GM23338 (cell line): ENCODE measurements around the gene NRF1. TPM values are rescaled to one million over a fixed set of nuclear protein-coding genes. Genes with fewer than 3 reads are reported as not detected.

Experiments
- ATAC-seq: fragments of 200-7000 bp; cut with Tn5 transposase; 3 replicates; pipeline ENCODE4 v1.9.1; 2020
- DNase-seq: peaks from one replicate; pipeline ENCODE4 v3.0.0-alpha.2; 2015; ENCODE audit warnings: low spot score
- H2AFZ ChIP-seq: fragments of 200-600 bp; sonication (generic); 2 replicates; pipeline ENCODE4 v1.8.0; 2016; ENCODE audit warnings: antibody characterized with exemption, mild to moderate bottlenecking, moderate library complexity
- H3F3A ChIP-seq: fragments of 200-600 bp; sonication (generic); replicated peaks from 2 replicates; pipeline ENCODE4 v1.8.0; 2017; ENCODE audit warnings: antibody characterized with exemption, mixed run types, low read depth
- H3K27ac ChIP-seq: fragments of 200-600 bp; sonication (generic); 2 replicates; pipeline ENCODE4 v1.6.1; 2016; ENCODE audit warnings: low read depth
- H3K27me3 ChIP-seq: fragments of 200-600 bp; sonication (generic); 2 replicates; pipeline ENCODE4 v1.8.0; 2016; ENCODE audit warnings: mild to moderate bottlenecking, mixed run types, moderate library complexity; ENCODE audit not compliant: insufficient read depth
- H3K36me3 ChIP-seq: fragments of 200-600 bp; sonication (generic); 2 replicates; pipeline ENCODE4 v1.8.0; 2016; ENCODE audit warnings: mild to moderate bottlenecking; ENCODE audit not compliant: insufficient read depth
- H3K4me1 ChIP-seq: fragments of 200-600 bp; sonication (generic); 2 replicates; pipeline ENCODE4 v1.8.0; 2016; ENCODE audit warnings: mild to moderate bottlenecking, moderate library complexity; ENCODE audit not compliant: insufficient read depth
- H3K4me2 ChIP-seq: fragments of 200-600 bp; sonication (generic); 2 replicates; pipeline ENCODE4 v1.7.1; 2017; ENCODE audit warnings: mixed run types
- H3K4me3 ChIP-seq: fragments of 200-600 bp; sonication (generic); 2 replicates; pipeline ENCODE4 v1.6.1; 2016; ENCODE audit warnings: mixed run types
- H3K79me2 ChIP-seq: fragments of 200-600 bp; sonication (generic); replicated peaks from 2 replicates; pipeline ENCODE4 v1.8.0; 2017; ENCODE audit warnings: mild to moderate bottlenecking; ENCODE audit not compliant: insufficient read depth
- H3K9me2 ChIP-seq: fragments of 200-600 bp; sonication (generic); 2 replicates; pipeline ENCODE4 v1.8.0; 2017; ENCODE audit not compliant: insufficient read depth
- H4K20me1 ChIP-seq: fragments of 200-600 bp; sonication (generic); replicated peaks from 2 replicates; pipeline ENCODE4 v1.8.0; 2017; ENCODE audit warnings: mild to moderate bottlenecking; ENCODE audit not compliant: insufficient read depth
- H3K27ac Mint-ChIP-seq: 2 replicates; pipeline ENCODE4 v1.8.0; 2020; ENCODE audit warnings: inconsistent platforms, mild to moderate bottlenecking, moderate library complexity, mixed read lengths
- H3K27me3 Mint-ChIP-seq: 3 replicates; pipeline ENCODE4 v1.8.0; 2022; ENCODE audit warnings: low read depth, mild to moderate bottlenecking, moderate library complexity, mixed read lengths, inconsistent platforms; ENCODE audit not compliant: insufficient read depth, poor library complexity
- H3K36me3 Mint-ChIP-seq: 3 replicates; pipeline ENCODE4 v1.8.0; 2021; ENCODE audit warnings: low read depth, mild to moderate bottlenecking, inconsistent platforms, moderate library complexity, mixed read lengths
- H3K4me1 Mint-ChIP-seq: 3 replicates; pipeline ENCODE4 v1.8.0; 2020; ENCODE audit warnings: mild to moderate bottlenecking, inconsistent platforms, mixed read lengths
- H3K4me3 Mint-ChIP-seq: 3 replicates; pipeline ENCODE4 v1.8.0; 2021; ENCODE audit warnings: moderate library complexity, mild to moderate bottlenecking, inconsistent platforms, mixed read lengths
- H3K9me3 Mint-ChIP-seq: 3 replicates; pipeline ENCODE4 v1.8.0; 2020; ENCODE audit warnings: moderate library complexity, mild to moderate bottlenecking, inconsistent platforms, mixed read lengths
- CREB1 ChIP-seq: fragments of 250-450 bp; sonication (Bioruptor Pico); IDR thresholded peaks from 2 replicates; pipeline ENCODE4 v1.5.0; 2020; ENCODE audit warnings: low read depth, mild to moderate bottlenecking, moderate library complexity
- CTCF ChIP-seq, 2 experiments: fragments of 200-600 bp in 1 of 2; sonication (generic) in 1 of 2; conservative IDR thresholded peaks; 2 replicates each; pipeline versions ENCODE4 v1.5.1 to v1.6.1; 2016 to 2017; ENCODE audit warnings: antibody characterized with exemption in 2 of 2, low read depth in 2 of 2, mild to moderate bottlenecking in 2 of 2, moderate library complexity in 1 of 2
- ETS1 ChIP-seq: IDR thresholded peaks from 2 replicates; pipeline ENCODE4 v1.6.1; 2016; ENCODE audit warnings: antibody characterized with exemption
- EZH2 ChIP-seq: fragments of 200-600 bp; sonication (generic); IDR thresholded peaks from one replicate; pipeline ENCODE4 v1.8.0; 2017; ENCODE audit warnings: antibody characterized with exemption, mild to moderate bottlenecking, low read depth; ENCODE audit not compliant: unreplicated experiment
- EZH2phosphoT487 ChIP-seq: fragments of 200-600 bp; sonication (generic); IDR thresholded peaks from one replicate; pipeline ENCODE4 v1.8.1; 2018; ENCODE audit warnings: antibody characterized with exemption; ENCODE audit not compliant: unreplicated experiment
- JUNB ChIP-seq: IDR thresholded peaks from one replicate; pipeline ENCODE4 v1.6.1; 2016; ENCODE audit warnings: antibody characterized with exemption; ENCODE audit not compliant: unreplicated experiment
- NANOG ChIP-seq: IDR thresholded peaks from 2 replicates; pipeline ENCODE4 v1.6.1; 2016; ENCODE audit warnings: antibody characterized with exemption, borderline replicate concordance
- POLR2AphosphoS5 ChIP-seq: IDR thresholded peaks from 2 replicates; pipeline ENCODE4 v1.6.1; 2016; ENCODE audit warnings: antibody characterized with exemption, low read depth
- REST ChIP-seq: IDR thresholded peaks from one replicate; pipeline ENCODE4 v1.6.1; 2018; ENCODE audit warnings: antibody characterized with exemption; ENCODE audit not compliant: unreplicated experiment
- STAT1 ChIP-seq: IDR thresholded peaks from one replicate; pipeline ENCODE4 v1.6.1; 2016; ENCODE audit warnings: antibody characterized with exemption; ENCODE audit not compliant: unreplicated experiment
- ZNF114 ChIP-seq: fragments of 250-450 bp; sonication (Bioruptor Pico); IDR thresholded peaks from 2 replicates; pipeline ENCODE4 v1.5.0; 2020; ENCODE audit warnings: mild to moderate bottlenecking, moderate library complexity
- ZNF331 ChIP-seq: fragments of 250-450 bp; sonication (Bioruptor Pico); IDR thresholded peaks from 2 replicates; pipeline ENCODE4 v1.5.0; 2020; ENCODE audit warnings: low read depth, mild to moderate bottlenecking, moderate library complexity
- ZNF462 ChIP-seq: fragments of 250-450 bp; sonication (Bioruptor Pico); IDR thresholded peaks from 2 replicates; pipeline ENCODE4 v1.5.0; 2020; ENCODE audit warnings: mild to moderate bottlenecking, moderate library complexity
- polyA plus RNA-seq: library from polyadenylated mRNA; unstranded; fragments of >200 nt; fragmentation: Nextera tagmentation; extraction: Ambion mirVana; gene quantifications from 2 replicates; pipeline ENCODE4 v1.2.1, GENCODE V29; 2016
- total RNA-seq: library from RNA; depleted of rRNA; stranded (reverse); fragments of >200 nt; shearing (Covaris generic); gene quantifications from 2 replicates; pipeline ENCODE4 v1.2.3, GENCODE V29; 2014

The NRF1 gene
- total and polyA plus RNA-seq, 2 experiments from 2014 or later, result 5.3 to 24.6 TPM

- Histone ChIP-seq H4K20me1 (peaks cover 6% of the 10 kb centered on the region; the same call in 1 of the 2 replicates), H3K36me3 (peaks cover 24% of the 10 kb centered on the region), H3K4me2 (no peak overlapping the region), H3K9me2 (no peaks in the 10 kb centered on the region), H3K27me3 (no peaks in the 10 kb centered on the region), H2AFZ (no peak overlapping the region), H3K4me3 (no peak overlapping the region), H3K4me1 (no peaks in the 10 kb centered on the region), H3F3A (no peaks in the 10 kb centered on the region), H3K27ac (no peak overlapping the region), H3K79me2 (no peaks in the 10 kb centered on the region)
- no peak for TF ChIP-seq EZH2phosphoT487
- no peak for TF ChIP-seq POLR2AphosphoS5
- no peak for TF ChIP-seq ZNF114 (CRISPR knock-in tag)
- no peak for TF ChIP-seq STAT1
- no peak for TF ChIP-seq CTCF (conservative IDR thresholded peaks at IDR 0.05; ENCODE audit: low read depth in 2 of 2)
- TF ChIP-seq ZNF462 (CRISPR knock-in tag), result no peak
- no peak for TF ChIP-seq CREB1 (CRISPR knock-in tag)
- TF ChIP-seq JUNB, result no peak
- TF ChIP-seq NANOG, result no peak
- no peak for TF ChIP-seq REST
- TF ChIP-seq ETS1, result no peak
- no peak for TF ChIP-seq ZNF331 (CRISPR knock-in tag)
- TF ChIP-seq EZH2, result no peak
- no peaks in the 10 kb centered on the region for H3K27me3 Mint-ChIP-seq
- H3K27ac Mint-ChIP-seq, result no peak overlapping the region
- H3K36me3 Mint-ChIP-seq, result peaks cover 43% of the 10 kb centered on the region
- DNase-seq (no peak), ATAC-seq (no peak)
- no peaks in the 10 kb centered on the region for H3K4me1 Mint-ChIP-seq
- no peak overlapping the region for H3K4me3 Mint-ChIP-seq
- H3K9me3 Mint-ChIP-seq, result no peaks in the 10 kb centered on the region
These were observed 112.2 kb downstream of the NRF1 start for GRCh38 chr7:129723679-129724078.
